Activated CD8-positive, alpha-beta memory T cell treated with anti-CD3 and anti-CD28 coated beads for 1 hour (primary cell): ENCODE data around the gene SOX5.
"Not testable (repeated sequence)": the region's sequence is repeated elsewhere in the genome, so short reads cannot be mapped to it uniquely, and the experiment has no call there.

ENCODE experiments used
- DNase-seq, 2 donors: peaks; one replicate each; pipeline ENCODE4 v3.0.0-alpha.2; 2020; ENCODE audit warnings: low read depth in 1 of 2; ENCODE audit errors: extremely low read depth in 1 of 2

The SOX5 gene

DNA sequence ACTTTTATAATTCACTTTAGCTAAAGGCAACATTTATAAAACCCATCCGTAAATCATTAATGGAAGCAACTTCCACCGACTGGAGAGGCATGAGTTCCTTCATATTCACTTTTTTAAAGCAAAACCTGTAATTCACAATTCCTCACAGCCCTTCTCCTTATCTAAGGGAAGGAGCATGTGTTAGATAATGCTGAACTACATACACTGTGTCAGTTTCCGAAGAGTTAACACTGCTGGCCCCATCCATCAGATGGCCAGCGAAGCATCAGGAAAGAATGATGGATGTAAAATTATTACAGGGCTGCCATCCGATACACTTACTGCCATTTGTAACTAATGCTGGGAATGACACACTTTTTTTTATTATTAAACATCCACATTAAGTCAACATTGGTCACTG lies 392.8 kb downstream of the SOX5 start:
- DNase-seq: no peak

DNA sequence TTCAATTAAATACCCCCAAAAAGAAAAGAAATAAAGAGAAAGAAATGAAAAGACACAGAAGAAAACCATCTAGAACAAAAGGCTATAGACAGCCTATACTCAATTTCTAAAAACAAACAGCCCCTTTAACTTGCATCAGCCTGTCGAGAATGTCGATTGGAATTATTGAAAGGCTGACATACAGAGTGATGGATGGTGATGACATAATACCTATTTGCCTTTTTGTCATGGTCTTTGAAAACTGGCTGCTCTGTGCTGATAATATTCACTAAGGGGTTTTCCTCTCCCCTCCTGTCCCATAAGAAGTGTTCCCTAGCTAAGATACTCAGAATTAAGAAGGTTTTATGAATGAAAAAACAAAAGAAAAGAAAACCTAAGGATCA lies 393.7 kb downstream of the SOX5 start:
- no peak for DNase-seq

GRCh38 chr12:23555180-23555824 lies 394.2 kb downstream of the SOX5 start:
- DNase-seq: no peak

- DNase-seq: no peak
Observed at GRCh38 chr12:23552417-23552816, 397.1 kb downstream of the SOX5 start.

DNA sequence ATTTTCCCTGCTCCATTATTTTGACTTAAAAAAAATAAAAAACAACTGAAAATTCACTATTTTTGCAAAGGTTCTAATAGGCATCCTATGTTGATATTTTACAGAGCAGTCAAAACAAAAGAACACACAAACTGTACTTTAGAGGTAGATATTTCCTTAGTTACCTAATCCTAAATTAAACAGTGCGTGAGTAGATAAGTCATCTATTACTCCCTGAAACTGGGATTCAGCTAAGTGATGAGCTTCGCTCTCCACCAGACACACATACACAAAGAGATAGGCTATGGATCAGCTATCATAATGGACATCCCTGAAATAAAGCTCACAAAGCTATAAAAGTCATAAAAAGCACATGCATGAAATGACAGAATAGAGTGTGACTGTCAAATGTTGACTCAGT lies 398.7 kb downstream of the SOX5 start:
- no peak for DNase-seq

GRCh38 chr12:23548742-23549141 lies 400.7 kb downstream of the SOX5 start:
- DNase-seq: no peak

DNA sequence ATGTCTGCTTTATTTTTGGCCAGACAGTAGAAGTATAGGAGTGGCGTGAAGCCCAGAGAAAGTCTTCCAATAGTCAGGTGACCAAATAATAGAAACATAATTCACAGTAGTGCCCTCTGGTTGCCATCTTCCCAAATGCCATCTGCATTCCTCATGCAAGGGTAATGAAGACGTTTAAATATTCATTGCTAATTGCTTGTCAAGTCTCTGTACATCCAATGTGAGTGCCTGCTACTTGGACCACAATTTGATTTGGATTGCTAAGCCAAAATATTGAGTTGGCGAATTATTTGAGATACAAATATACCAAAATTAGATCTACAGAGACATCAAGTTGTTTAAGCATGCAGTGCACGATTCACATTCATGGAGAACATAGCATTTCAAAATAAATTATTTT lies 402.7 kb downstream of the SOX5 start:
- no peak for DNase-seq

- no peak for DNase-seq
Observed at GRCh38 chr12:23543767-23544166, 405.7 kb downstream of the SOX5 start.

GRCh38 chr12:23542187-23542586 lies 407.3 kb downstream of the SOX5 start:
- no peak for DNase-seq

GRCh38 chr12:23540572-23540971 lies 408.9 kb downstream of the SOX5 start:
- no peak for DNase-seq

DNA sequence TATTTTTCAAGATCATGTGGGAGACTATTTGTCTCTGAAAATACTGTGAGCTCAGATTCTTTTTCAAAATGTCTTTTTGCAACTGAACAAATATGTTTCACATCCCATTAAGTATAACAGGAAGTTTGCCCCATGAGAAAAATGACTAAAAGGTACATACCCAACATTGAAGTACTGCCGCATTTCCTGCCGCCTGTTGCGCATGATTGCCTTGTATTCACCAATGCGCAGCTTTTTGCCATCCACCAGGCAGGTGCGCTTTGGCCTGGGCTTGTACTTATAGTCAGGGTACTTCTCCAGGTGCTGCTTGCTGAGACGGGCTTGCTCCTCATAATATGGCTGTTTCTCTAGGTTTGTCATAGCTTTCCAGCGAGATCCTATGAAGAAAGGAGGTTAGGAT lies 413.2 kb downstream of the SOX5 start:
- DNase-seq: no peak

GRCh38 chr12:23535441-23535840 lies 414.0 kb downstream of the SOX5 start:
- DNase-seq: no peak

DNA sequence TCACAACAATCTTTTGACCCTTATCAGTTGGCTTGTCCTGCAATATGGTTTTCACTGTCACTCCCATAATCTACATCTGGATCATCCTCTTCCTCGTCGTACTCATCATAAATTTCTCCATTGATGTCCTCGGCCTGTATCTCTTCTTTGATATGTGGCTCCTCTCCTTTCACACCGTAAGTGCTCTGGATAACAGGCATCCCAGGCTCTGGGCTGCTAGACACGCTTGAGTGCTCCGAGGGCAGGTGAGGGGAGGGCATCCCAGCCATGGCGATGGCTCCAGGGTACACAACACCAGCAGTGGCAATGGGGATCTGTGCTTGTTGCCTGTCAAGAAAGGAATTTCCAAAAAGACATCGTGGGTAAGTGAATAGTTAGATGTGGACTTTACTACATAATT lies 415.3 kb downstream of the SOX5 start:
- DNase-seq: no peak

DNA sequence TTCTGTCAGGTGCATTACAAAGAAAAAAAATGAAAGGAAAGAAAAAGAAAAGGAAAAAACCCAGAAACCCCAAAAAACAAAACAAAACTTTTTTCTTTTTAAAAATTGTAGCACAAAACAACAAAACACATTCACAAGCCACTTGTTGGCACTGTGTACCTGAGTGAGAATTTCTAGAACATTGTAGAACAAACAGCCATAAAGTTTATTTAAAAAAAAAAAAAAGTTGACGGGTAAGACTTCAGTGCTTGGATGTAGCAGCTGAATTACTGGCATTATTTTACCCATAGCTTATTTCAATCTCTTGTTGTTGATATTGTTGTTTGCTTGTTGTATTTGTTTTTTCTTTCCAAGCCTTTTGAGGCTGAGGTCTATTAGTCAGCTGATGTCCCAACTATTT lies 415.8 kb downstream of the SOX5 start:
- no peak for DNase-seq

DNA sequence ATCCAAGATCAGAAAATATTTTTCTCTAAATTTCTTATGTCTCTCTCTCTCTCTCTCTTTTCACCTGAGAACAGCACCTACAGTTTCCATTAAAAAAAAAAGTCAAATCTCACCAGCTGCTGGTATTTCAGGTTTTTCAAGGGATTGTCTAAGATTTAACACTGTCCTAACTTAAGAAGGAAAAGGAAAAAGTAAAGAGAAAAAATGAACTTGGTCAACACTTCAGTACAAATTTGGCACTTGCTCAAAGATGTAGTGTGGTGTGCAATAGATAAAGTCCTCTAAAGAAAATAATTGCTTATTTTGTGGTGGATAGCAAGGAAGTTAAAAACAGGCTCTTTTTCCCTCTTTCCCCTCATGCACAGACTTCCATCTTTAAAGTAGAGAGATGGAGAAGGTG lies 416.2 kb downstream of the SOX5 start:
- DNase-seq: no peak

DNA sequence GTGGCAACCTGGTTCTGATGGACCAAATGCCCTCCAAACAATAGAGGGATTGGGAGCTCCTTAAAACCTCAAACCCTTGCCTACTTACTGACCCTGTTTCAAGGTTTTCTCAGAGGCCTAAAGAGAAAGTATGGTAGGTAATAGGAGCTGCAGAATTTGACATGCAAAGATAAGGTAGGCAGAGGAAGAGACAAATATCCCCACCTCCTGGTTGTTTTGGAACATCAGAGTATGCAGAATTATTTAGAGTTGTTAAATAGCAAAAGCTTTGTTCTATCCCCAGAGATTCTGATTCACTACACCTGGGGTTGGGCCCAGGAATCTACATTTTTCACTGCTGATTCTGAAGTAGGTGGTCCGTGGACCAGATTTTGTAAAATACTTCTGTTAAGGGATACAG lies 421.2 kb downstream of the SOX5 start:
- no peak for DNase-seq

- no peak for DNase-seq
Observed at GRCh38 chr12:23525450-23526072, 423.9 kb downstream of the SOX5 start.

GRCh38 chr12:23523339-23523738 lies 426.1 kb downstream of the SOX5 start:
- no peak for DNase-seq

DNA sequence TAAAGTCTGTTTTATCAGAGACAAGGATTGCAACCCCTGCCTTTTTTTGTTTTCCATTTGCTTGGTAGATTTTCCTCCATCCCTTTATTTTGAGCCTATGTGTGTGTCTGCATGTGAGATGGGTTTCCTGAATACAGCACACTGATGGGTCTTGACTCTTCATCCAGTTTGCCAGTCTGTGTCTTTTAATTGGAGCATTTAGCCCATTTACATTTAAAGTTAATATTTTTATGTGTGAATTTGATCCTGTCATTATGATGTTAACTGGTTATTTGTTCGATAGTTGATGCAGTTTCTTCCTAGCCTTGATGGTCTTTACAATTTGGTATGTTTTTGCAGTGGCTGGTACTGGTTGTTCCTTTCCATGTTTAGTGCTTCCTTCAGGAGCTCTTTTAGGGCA lies 430.0 kb downstream of the SOX5 start:
- DNase-seq: not testable (repeated sequence)

DNA sequence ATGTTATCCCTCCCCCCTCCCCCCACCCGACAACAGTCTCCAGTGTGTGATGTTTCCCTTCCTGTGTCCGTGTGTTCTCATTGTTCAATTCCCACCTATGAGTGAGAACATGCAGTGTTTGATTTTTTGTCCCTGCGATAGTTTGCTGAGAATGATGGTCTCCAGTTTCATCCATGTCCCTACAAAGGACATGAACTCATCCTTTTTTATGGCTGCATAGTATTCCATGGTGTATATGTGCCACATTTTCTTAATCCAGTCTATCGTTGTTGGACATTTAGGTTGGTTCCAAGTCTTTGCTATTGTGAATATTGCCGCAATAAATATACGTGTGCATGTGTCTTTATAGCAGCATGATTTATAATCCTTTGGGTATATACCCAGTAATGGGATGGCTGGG lies 433.7 kb downstream of the SOX5 start:
- not testable (repeated sequence) for DNase-seq

- no peak for DNase-seq
Observed at GRCh38 chr12:23510484-23510883, 439.0 kb downstream of the SOX5 start.

DNA sequence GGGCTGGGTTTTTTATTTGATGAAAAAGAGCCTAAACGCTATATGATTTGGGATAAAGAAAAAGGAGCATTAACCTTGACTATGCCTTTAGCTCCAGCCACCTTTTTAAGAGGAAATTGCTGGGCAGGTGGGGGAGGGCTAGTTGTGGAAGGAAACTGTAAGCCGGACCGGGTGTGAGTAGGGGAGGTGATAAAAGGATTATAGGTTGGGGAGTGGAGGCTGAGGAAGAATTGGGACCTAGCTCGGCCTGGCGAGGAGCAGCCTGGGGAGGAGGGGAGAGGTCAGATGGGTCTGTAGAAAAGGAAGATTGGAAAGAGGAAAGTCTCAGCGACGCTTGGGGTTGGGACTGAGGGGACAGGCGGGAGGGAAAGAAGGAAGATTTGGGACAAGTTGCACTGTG lies 439.6 kb downstream of the SOX5 start:
- DNase-seq: not testable (repeated sequence)

DNA sequence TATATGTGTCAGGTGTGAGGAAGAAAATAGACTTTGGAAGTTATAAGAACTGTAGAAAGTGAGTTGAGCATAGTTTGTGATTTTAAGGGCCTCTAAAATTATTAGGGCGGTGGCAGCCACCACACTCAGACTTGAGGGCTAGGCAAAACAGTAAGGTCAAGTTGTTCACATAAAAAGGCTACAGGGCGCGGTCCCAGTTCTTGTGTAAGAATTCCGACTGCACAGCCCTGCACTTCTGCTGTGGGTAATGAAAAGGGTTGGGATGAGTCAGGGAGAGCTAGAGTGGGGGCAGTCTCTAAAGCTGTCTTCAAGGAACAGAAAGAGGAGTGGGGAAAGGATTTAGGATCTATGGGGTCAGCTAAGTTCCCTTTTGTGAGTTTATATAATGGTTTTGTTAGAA lies 441.7 kb downstream of the SOX5 start:
- DNase-seq: not testable (repeated sequence)
